ENCODE results near the gene TRIM46. TPM values are rescaled to one million over a fixed set of nuclear protein-coding genes. Genes with fewer than 3 reads are reported as not detected.

The TRIM46 gene
- total and polyA plus RNA-seq, 2 of the 13 experiments (the other 11 are each of a cell fraction or from before 2014, with no cell fraction given) = 0.04 to 0.09 TPM

DNA sequence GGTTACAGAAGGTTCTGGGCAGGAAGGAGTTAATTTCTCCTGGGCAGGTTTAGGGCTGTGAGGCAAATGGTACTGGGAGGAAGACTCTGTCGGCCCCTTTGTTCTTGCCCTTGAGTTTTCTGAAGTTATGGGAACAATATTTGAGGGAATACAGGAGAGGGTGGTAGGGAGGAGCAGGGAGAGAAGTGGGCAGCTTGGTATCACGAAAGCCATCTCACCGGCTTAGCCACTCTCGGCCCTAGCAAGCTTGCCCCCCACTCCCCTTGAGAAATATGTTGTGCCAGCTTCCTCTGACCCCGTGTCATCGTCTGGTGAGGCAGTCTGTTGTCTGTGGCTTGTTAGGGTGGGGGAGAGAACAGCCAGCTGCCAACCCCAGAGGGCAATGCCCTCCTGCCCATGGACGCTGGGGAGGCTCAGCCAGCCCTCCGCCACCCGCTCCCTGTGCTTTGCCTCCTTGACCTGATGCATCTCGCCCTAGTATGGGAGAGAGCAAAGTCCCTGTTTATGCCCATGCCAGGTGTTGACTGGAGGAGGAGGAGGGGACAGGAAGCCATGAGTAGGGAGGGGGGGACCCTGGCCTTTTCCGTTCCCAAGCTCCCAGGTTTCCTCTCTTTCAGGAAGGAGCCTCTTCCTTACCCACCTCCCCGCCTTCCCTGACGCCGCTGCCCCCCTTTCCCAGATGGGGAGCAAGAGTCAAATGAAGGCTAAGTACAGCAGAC, 44.7 kb upstream of the TRIM46 start (continued):
- TF ChIP-seq FUBP1 (CRISPR knock-in tag; IDR thresholded peaks at IDR 0.05; ENCODE audit: borderline replicate concordance) (peak; percentile 86; the same call in 1 of the 2 replicates), ZNF878 (CRISPR knock-in tag; IDR thresholded peaks at IDR 0.05) (peak; percentile 30; the same call in 1 of the 2 replicates), ZNF709 (CRISPR knock-in tag; IDR thresholded peaks at IDR 0.05) (0 out of 2 replicates have a peak, but pooled peaks have one; percentile 64), ZNF451 (CRISPR knock-in tag; IDR thresholded peaks at IDR 0.05) (peak; percentile 48; the same call in 1 of the 2 replicates), ZNF687 (CRISPR knock-in tag; IDR thresholded peaks at IDR 0.05) (peak; percentile 89), ZNF616 (CRISPR knock-in tag; IDR thresholded peaks at IDR 0.05; ENCODE audit: low read depth) (0 out of 2 replicates have a peak, but pooled peaks have one; percentile 30), YY1 (IDR thresholded peaks at IDR 0.05; ENCODE audit: insufficient read depth, insufficient replicate concordance, low read depth, low read length) (peak; percentile 52), ARNT2 (CRISPR knock-in tag; IDR thresholded peaks at IDR 0.05; ENCODE audit: low read depth) (no peak), ZMAT5 (CRISPR knock-in tag; IDR thresholded peaks at IDR 0.05; ENCODE audit: borderline replicate concordance, low read depth) (no peak), ZNF484 (CRISPR knock-in tag; IDR thresholded peaks at IDR 0.05; ENCODE audit: borderline replicate concordance, low read depth) (no peak), IRF2 (CRISPR knock-in tag; IDR thresholded peaks at IDR 0.05) (peak; percentile 20; the same call in 1 of the 2 replicates), ZNF33A (CRISPR knock-in tag; IDR thresholded peaks at IDR 0.05; ENCODE audit: borderline replicate concordance) (no peak), RBM22 (optimal IDR thresholded peaks at IDR 0.05; ENCODE audit: low read length) (peak; percentile 6), ZNF572 (CRISPR knock-in tag; IDR thresholded peaks at IDR 0.05) (no peak), HNRNPL (IDR thresholded peaks at IDR 0.05; ENCODE audit: low read depth, low read length) (peak; percentile 99), MIXL1 (CRISPR knock-in tag; IDR thresholded peaks at IDR 0.05) (0 out of 2 replicates have a peak, but pooled peaks have one; percentile 21), ZNF607 (CRISPR knock-in tag; IDR thresholded peaks at IDR 0.05; ENCODE audit: borderline replicate concordance) (peak; percentile 60; the same call in 1 of the 2 replicates), FOSL2 (CRISPR knock-in tag; IDR thresholded peaks at IDR 0.05) (peak; percentile 71), FOXM1 (CRISPR knock-in tag; IDR thresholded peaks at IDR 0.05) (no peak)
- TF ChIP-seq, protein P1, sequence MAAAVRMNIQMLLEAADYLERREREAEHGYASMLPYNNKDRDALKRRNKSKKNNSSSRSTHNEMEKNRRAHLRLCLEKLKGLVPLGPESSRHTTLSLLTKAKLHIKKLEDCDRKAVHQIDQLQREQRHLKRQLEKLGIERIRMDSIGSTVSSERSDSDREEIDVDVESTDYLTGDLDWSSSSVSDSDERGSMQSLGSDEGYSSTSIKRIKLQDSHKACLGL (CRISPR knock-in tag; IDR thresholded peaks at IDR 0.05) = no peak
- TF ChIP-seq, protein P2, sequence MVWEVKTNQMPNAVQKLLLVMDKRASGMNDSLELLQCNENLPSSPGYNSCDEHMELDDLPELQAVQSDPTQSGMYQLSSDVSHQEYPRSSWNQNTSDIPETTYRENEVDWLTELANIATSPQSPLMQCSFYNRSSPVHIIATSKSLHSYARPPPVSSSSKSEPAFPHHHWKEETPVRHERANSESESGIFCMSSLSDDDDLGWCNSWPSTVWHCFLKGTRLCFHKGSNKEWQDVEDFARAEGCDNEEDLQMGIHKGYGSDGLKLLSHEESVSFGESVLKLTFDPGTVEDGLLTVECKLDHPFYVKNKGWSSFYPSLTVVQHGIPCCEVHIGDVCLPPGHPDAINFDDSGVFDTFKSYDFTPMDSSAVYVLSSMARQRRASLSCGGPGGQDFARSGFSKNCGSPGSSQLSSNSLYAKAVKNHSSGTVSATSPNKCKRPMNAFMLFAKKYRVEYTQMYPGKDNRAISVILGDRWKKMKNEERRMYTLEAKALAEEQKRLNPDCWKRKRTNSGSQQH (CRISPR knock-in tag; IDR thresholded peaks at IDR 0.05; ENCODE audit: low read depth) = peak; percentile 50; the same call in 1 of the 2 replicates
